K562 (cell line): ENCODE results near the gene TMEM41A. TPM values are rescaled to one million over a fixed set of nuclear protein-coding genes. Genes with fewer than 3 reads are reported as not detected.

ENCODE experiments used
- ATAC-seq: fragments of 200-7000 bp; cut with Tn5 transposase; 3 replicates; pipeline ENCODE4 v1.9.1; 2020; ENCODE audit warnings: moderate library complexity
- BruUV-seq: library from RNA; stranded (reverse); fragments of 400-500 nt; replicated peaks from 2 replicates; lab custom pipeline; 2021; lab: Mats Ljungman, UMichigan
- CTCF ChIA-PET: fragments of 300-600 bp; formaldehyde crosslinking; extraction: SDS; loops from one replicate; lab custom pipeline; 2021; ENCODE audit warnings: low intra/inter-chr PET ratio; lab: Yijun Ruan, JAX
- POLR2A ChIA-PET: fragments of 300-600, 350-650 bp; sonication (Branson Sonifier 250); formaldehyde crosslinking; extraction: SDS; loops from one replicate; lab custom pipeline; 2021; ENCODE audit warnings: antibody characterized with exemption, inconsistent platforms; lab: Yijun Ruan, JAX
- DNase-seq, 4 experiments: peaks; one replicate each; pipeline versions ENCODE4 v3.0.0 to v3.0.0-alpha.2; 2011 to 2018; ENCODE audit warnings: low spot score in 3 of 4, mixed read lengths in 3 of 4; ENCODE audit errors: extremely low read depth in 1 of 4
- FAIRE-seq: peaks from 2 replicates; lab custom pipeline; 2011; peaks lifted over from hg19 to GRCh38; lab: Jason Lieb, UNC
- H2AFZ ChIP-seq: 2 replicates; pipeline ENCODE4 v1.6.0; 2011; ENCODE audit warnings: low read depth, low read length, control low read depth, inconsistent platforms
- H3K27ac ChIP-seq: fragments of 200-600 bp; 3 replicates; pipeline ENCODE4 v1.8.0; 2011; ENCODE audit warnings: low read depth, mild to moderate bottlenecking, control low read depth, inconsistent platforms, low read length, moderate library complexity, mixed read lengths; ENCODE audit errors: extremely low read depth
- H3K27me3 ChIP-seq, 2 experiments: fragments of 300-600 bp in 1 of 2; 2 replicates in 1 of 2; 3 replicates in 1 of 2; pipeline versions ENCODE4 v1.6.0 to v1.8.0; 2011; ENCODE audit warnings: inconsistent platforms in 2 of 2, low read length in 2 of 2, mild to moderate bottlenecking in 1 of 2, mixed read lengths in 1 of 2, moderate library complexity in 1 of 2; ENCODE audit not compliant: control insufficient read depth in 2 of 2, insufficient read depth in 2 of 2
- H3K36me3 ChIP-seq: fragments of 300-600 bp; 3 replicates; pipeline ENCODE4 v1.8.0; 2011; ENCODE audit warnings: mild to moderate bottlenecking, low read length, inconsistent platforms; ENCODE audit not compliant: control insufficient read depth, insufficient read depth
- H3K4me1 ChIP-seq, 2 experiments: fragments of 200-600 bp in 1 of 2; replicated peaks in 1 of 2; 2 replicates in 1 of 2; 3 replicates in 1 of 2; pipeline versions ENCODE4 v1.5.1 to v1.8.0; 2011; ENCODE audit warnings: inconsistent platforms in 2 of 2, low read length in 2 of 2, mild to moderate bottlenecking in 1 of 2, mixed read lengths in 1 of 2, moderate library complexity in 1 of 2; ENCODE audit not compliant: control insufficient read depth in 2 of 2, insufficient read depth in 2 of 2
- H3K4me2 ChIP-seq: 2 replicates; pipeline ENCODE4 v1.6.1; 2011; ENCODE audit warnings: low read length, control low read depth, inconsistent platforms, mixed read lengths; ENCODE audit not compliant: insufficient read depth
- H3K4me3 ChIP-seq: fragments of 200-600 bp; sonication (generic), shearing (Covaris generic); 2 replicates; pipeline ENCODE4 v1.5.1; 2016; ENCODE audit warnings: control low read depth, inconsistent platforms
- H3K79me2 ChIP-seq: fragments of 200-600 bp; 3 replicates; pipeline ENCODE4 v1.8.0; 2011; ENCODE audit warnings: low read length, inconsistent platforms; ENCODE audit not compliant: control insufficient read depth, insufficient read depth
- H3K9ac ChIP-seq, 2 experiments: 2 replicates each; pipeline versions ENCODE4 v1.6.0 to v1.6.1; 2011; ENCODE audit warnings: low read depth in 2 of 2, low read length in 2 of 2, control low read depth in 1 of 2, inconsistent platforms in 1 of 2, mild to moderate bottlenecking in 1 of 2, mixed read lengths in 1 of 2; ENCODE audit not compliant: insufficient read depth in 1 of 2
- H3K9me1 ChIP-seq: one replicate; pipeline ENCODE4 v1.6.0; 2011; ENCODE audit warnings: inconsistent platforms, mild to moderate bottlenecking, low read length, moderate library complexity; ENCODE audit not compliant: control insufficient read depth, insufficient read depth
- H3K9me3 ChIP-seq: replicated peaks from 2 replicates; pipeline ENCODE4 v1.5.1; 2011; ENCODE audit warnings: low read depth, low read length, inconsistent platforms; ENCODE audit not compliant: control insufficient read depth, insufficient read depth
- H4K20me1 ChIP-seq: replicated peaks from 2 replicates; pipeline ENCODE4 v1.6.1; 2011; ENCODE audit warnings: low read length, inconsistent platforms, mixed read lengths; ENCODE audit not compliant: control insufficient read depth, insufficient read depth
- ARID3A ChIP-seq: IDR thresholded peaks from 2 replicates; pipeline ENCODE4 v1.6.1; 2012; ENCODE audit warnings: low read depth, low read length, improper control_type of control experiment, borderline replicate concordance
- BCOR ChIP-seq: fragments of 450-650 bp; IDR thresholded peaks from 2 replicates; pipeline ENCODE4 v1.6.1; 2016
- BMI1 ChIP-seq: fragments of 150-350 bp; IDR thresholded peaks from 2 replicates; pipeline ENCODE4 v1.6.1; 2014; ENCODE audit warnings: low read length
- CCNT2 ChIP-seq: IDR thresholded peaks from 2 replicates; pipeline ENCODE4 v1.6.1; 2011; ENCODE audit warnings: borderline replicate concordance, low read depth, mild to moderate bottlenecking, moderate library complexity, mixed read lengths, low read length; ENCODE audit not compliant: insufficient read length; ENCODE audit errors: extremely low read depth
- CREBBP ChIP-seq: IDR thresholded peaks from one replicate; pipeline ENCODE4 v1.6.1; 2012; ENCODE audit warnings: low read depth, mild to moderate bottlenecking, control low read depth, inconsistent platforms, low read length
- CREM ChIP-seq: IDR thresholded peaks from 2 replicates; pipeline ENCODE4 v1.6.1; 2014; ENCODE audit warnings: antibody characterized with exemption, low read depth
- ELK3 ChIP-seq: fragments of 450-650 bp; formaldehyde crosslinking; IDR thresholded peaks from 2 replicates; pipeline ENCODE4 v1.4.0; 2020; ENCODE audit warnings: mild to moderate bottlenecking
- FOXJ2 ChIP-seq: fragments of 200-800 bp; sonication (Bioruptor generic); IDR thresholded peaks from 2 replicates; pipeline ENCODE4 v1.6.1; 2016; ENCODE audit warnings: missing genetic modification characterization, missing compliant biosample characterization
- HEY1 ChIP-seq: fragments of 250-450 bp; sonication (Bioruptor Pico); IDR thresholded peaks from 2 replicates; pipeline ENCODE4 v1.5.0; 2020; ENCODE audit warnings: mild to moderate bottlenecking, moderate library complexity, borderline replicate concordance
- LCOR ChIP-seq: sonication (generic); formaldehyde crosslinking; IDR thresholded peaks from 2 replicates; pipeline ENCODE4 v1.8.0; 2022; ENCODE audit warnings: mild to moderate bottlenecking, missing genetic modification reagents
- MCM2 ChIP-seq: fragments of 450-650 bp; IDR thresholded peaks from 2 replicates; pipeline ENCODE4 v1.6.1; 2017; ENCODE audit warnings: low read depth, mild to moderate bottlenecking
- MCM7 ChIP-seq, 2 experiments: fragments of 450-650 bp; IDR thresholded peaks; 2 replicates each; pipeline ENCODE4 v1.6.1; 2016 to 2018
- MEF2D ChIP-seq: conservative IDR thresholded peaks from 2 replicates; pipeline ENCODE4 v1.6.1; 2016; ENCODE audit warnings: low read depth, missing genetic modification characterization, missing compliant biosample characterization
- POLR2H ChIP-seq: IDR thresholded peaks from 2 replicates; pipeline ENCODE4 v1.6.1; 2016; ENCODE audit warnings: missing genetic modification characterization, low read depth, mild to moderate bottlenecking, control low read depth, missing compliant biosample characterization, moderate library complexity
- POLR3G ChIP-seq: IDR thresholded peaks from 2 replicates; pipeline ENCODE4 v1.6.1; 2011; ENCODE audit not compliant: insufficient read length, insufficient replicate concordance; ENCODE audit errors: extremely low read depth
- PPARD ChIP-seq: fragments of 250-450 bp; sonication (Bioruptor Pico); IDR thresholded peaks from 2 replicates; pipeline ENCODE4 v1.8.0; 2022; ENCODE audit warnings: inconsistent platforms, mild to moderate bottlenecking, moderate library complexity
- SNIP1 ChIP-seq: fragments of 450-650 bp; IDR thresholded peaks from 2 replicates; pipeline ENCODE4 v1.7.1; 2017; ENCODE audit warnings: low read depth, mild to moderate bottlenecking
- SREBF2 ChIP-seq: sonication (generic); formaldehyde crosslinking; IDR thresholded peaks from 2 replicates; pipeline ENCODE4 v1.4.0; 2020; ENCODE audit warnings: mild to moderate bottlenecking, missing genetic modification reagents
- TAF15 ChIP-seq: fragments of 200-400 bp; formaldehyde crosslinking; IDR thresholded peaks from 2 replicates; pipeline ENCODE4 v1.6.1; 2017; ENCODE audit warnings: mild to moderate bottlenecking, low read depth, low read length, moderate library complexity
- TCF7 ChIP-seq: sonication (generic); IDR thresholded peaks from 2 replicates; pipeline ENCODE4 v1.6.1; 2016; ENCODE audit warnings: antibody characterized with exemption, borderline replicate concordance
- ZNF354B ChIP-seq: fragments of 250-450 bp; sonication (Bioruptor Pico); IDR thresholded peaks from 2 replicates; pipeline ENCODE4 v1.4.0; 2020
- WGBS: fragments of 100-300 bp; shearing (Covaris generic); methylation state at CpG from one replicate; pipeline ENCODE4 v1.1.6; 2016; ENCODE audit warnings: low coverage, mixed read lengths; ENCODE audit not compliant: insufficient coverage; ENCODE audit errors: missing lambda C conversion rate; 5-methylcytosine and 5-hydroxymethylcytosine counted together
- in situ Hi-C: fragments of 300-500 bp; cut with MboI; formaldehyde crosslinking; loops from 4 replicates; pipeline ENCODE4 v1.15.0; 2018; ENCODE audit warnings: inconsistent platforms, mixed read lengths
- intact Hi-C: fragments of 100-400 bp; cut with micrococcal nuclease; formaldehyde crosslinking; loops from 2 replicates; pipeline ENCODE4 v1.14.2; 2022
- polyA plus RNA-seq, 8 experiments: library from polyadenylated mRNA; depleted of rRNA in 4 of 8; stranded (reverse) in 5 of 8; unstranded in 3 of 8; fragments of >200 nt; fragmentation: Nextera tagmentation in 2 of 8; fragmentation: Illumina TruSeq in 1 of 8; extraction: Ambion mirVana in 2 of 8; extraction: Trizol in 1 of 8; gene quantifications; 2 replicates each; pipeline versions ENCODE4 v1.2.1 to v1.2.3, GENCODE V29; 2011 to 2014; ENCODE audit warnings: inconsistent platforms in 1 of 8, missing spikeins in 1 of 8
- total RNA-seq, 7 experiments: library from RNA; depleted of rRNA in 6 of 7; stranded (reverse); fragments of >200 nt in 6 of 7; fragmentation: Illumina TruSeq in 2 of 7; extraction: Trizol in 2 of 7; gene quantifications; 2 replicates each; pipeline versions ENCODE4 v1.2.1 to v1.2.3, GENCODE V29; 2011 to 2021; ENCODE audit warnings: low replicate concordance in 1 of 7
- TF ChIP-seq, protein P1 (sequence below): fragments of 250-450 bp; sonication (Bioruptor Pico); IDR thresholded peaks from 2 replicates; pipeline ENCODE4 v1.6.1; 2021; ENCODE audit warnings: mild to moderate bottlenecking

Gene TMEM41A
- total and polyA plus RNA-seq, 9 of the 15 experiments (the other 6 are each of a cell fraction or from before 2014, with no cell fraction given) = 22.5 to 65.9 (median 31.5) TPM

DNA sequence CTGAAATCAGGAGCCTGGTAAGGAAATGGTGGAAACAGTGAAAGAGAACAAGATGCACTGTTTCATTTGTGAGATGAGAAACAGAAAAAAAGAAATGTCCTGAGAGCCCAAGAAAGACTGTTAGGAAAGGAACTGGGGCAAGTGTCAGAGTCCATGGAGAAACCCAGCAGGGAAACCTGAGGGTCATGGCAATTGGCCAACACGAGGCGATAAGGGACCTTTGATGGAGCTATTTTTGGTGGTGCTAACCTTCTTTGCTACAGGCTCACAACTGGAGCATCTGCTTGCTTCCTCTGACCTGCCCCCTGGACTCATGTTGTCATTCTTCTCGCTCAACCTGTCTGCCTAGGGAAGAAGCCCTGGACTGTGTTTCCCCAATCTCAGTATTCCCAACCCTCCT lies 4.2 kb upstream of the TMEM41A start (continued):
- TF ChIP-seq MCM7 (IDR thresholded peaks at IDR 0.05) (no peak), MEF2D (peak; percentile 83), POLR2H (tag) (no peak), BMI1 (no peak), CREM (no peak), TCF7 (peak; percentile 21; the same call in 1 of the 2 replicates), ELK3 (CRISPR knock-in tag) (no peak), HEY1 (CRISPR knock-in tag) (no peak)
- TF ChIP-seq, all 486 proteins: peak for 8

DNA sequence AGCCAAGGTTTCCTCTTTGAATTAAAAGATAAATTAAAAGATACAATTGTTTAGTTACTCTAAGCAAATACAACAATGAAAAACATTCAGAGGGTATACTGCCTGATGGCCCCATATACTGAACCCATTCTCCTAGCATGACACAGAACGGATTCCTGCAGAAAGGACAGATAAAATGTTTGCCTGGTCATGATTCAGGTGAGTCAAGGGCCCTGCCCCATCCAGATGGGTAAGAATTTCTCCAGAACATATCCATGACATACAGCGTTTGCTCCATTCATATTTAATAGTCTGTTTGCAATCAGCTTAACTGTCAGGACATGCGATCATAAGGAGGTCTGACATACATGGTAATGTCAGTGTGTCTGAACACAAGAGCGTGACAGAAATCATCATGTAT lies 8.6 kb downstream of the TMEM41A start:
- H2AFZ ChIP-seq = no peak overlapping the region
- no peak overlapping the region for H3K4me3 ChIP-seq
- ATAC-seq (no peak; the same call in 1 of the 3 replicates), DNase-seq (no peak), FAIRE-seq (no peak)
- WGBS = 81% methylated on average over 4 of the region's 4 CpGs
- H3K36me3 ChIP-seq = peaks cover 85% of the 10 kb centered on the region
- intact Hi-C loops (no loop called here), in situ Hi-C loops (no loop called here)
- H3K9ac ChIP-seq = no peak overlapping the region
- H3K4me2 ChIP-seq = no peak overlapping the region
- ChIA-PET POLR2A (interaction anchor here (0.6 to 1.0 kb wide), 2 partner anchors 127 to 435 kb away, joined by 3 to 4 read pairs; no protein-coding TSS in a partner anchor), CTCF (no interaction called here)
- no peak overlapping the region for H3K27ac ChIP-seq
- H4K20me1 ChIP-seq = no peaks in the 10 kb centered on the region
- no peaks in the 10 kb centered on the region for H3K27me3 ChIP-seq
- no TSS peak for BruUV-seq
- no peaks in the 10 kb centered on the region; the same call in 2 of the 3 replicates for H3K79me2 ChIP-seq
- no peaks in the 10 kb centered on the region for H3K9me3 ChIP-seq
- peaks cover 3% of the 10 kb centered on the region for H3K9me1 ChIP-seq
- no peaks in the 10 kb centered on the region for H3K4me1 ChIP-seq
- TF ChIP-seq, protein P1, sequence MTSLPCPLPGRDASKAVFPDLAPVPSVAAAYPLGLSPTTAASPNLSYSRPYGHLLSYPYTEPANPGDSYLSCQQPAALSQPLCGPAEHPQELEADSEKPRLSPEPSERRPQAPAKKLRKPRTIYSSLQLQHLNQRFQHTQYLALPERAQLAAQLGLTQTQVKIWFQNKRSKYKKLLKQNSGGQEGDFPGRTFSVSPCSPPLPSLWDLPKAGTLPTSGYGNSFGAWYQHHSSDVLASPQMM = no peak
- TF ChIP-seq SNIP1 (no peak), CCNT2 (no peak), TAF15 (no peak), LCOR (CRISPR knock-in tag) (no peak), MCM2 (no peak), CREBBP (no peak), SREBF2 (CRISPR knock-in tag) (no peak), POLR3G (no peak), BCOR (no peak), FOXJ2 (tag) (no peak), PPARD (CRISPR knock-in tag) (no peak), ZNF354B (no peak), ARID3A (no peak)
